Measurements from ENCODE around the gene MASP2.

The MASP2 gene

DNA sequence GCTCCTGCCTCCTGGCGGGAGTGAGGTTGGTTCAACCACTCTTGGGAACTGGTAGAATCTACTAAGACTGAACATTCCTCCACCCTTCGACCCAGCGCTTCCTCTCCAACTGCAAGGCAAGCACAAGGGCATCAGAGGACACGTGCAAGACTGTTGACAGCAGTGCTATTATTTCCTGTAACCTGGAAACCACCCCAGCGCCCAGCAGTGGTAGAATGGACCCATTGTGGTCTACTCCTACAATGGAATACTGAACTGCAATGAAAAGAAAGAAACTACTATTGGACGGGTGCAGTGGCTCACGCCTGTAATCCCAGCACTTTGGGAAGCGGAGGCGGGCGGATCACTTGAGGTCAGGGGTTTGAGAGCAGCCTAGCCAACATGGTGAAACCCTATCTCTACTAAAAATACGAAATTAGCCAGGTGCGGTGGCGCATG lies 67.5 kb downstream of the MASP2 start:
- H3K9me3 ChIP-seq (ENCODE audit: control insufficient read depth, low read depth, low read length): no peaks in the 10 kb centered on the region
- no peaks in the 10 kb centered on the region for H3K36me3 ChIP-seq (ENCODE audit: control insufficient read depth, low read depth, low read length)
- no peak overlapping the region for H3K4me3 ChIP-seq (ENCODE audit: low read length)
- H3K27me3 ChIP-seq (ENCODE audit: control insufficient read depth, insufficient read depth, low read length): no peaks in the 10 kb centered on the region
- no peak overlapping the region for H3K27ac ChIP-seq (ENCODE audit: low read length)
- H3K9ac ChIP-seq (ENCODE audit: low read length): peak overlapping the region; percentile 32
- H3K4me1 ChIP-seq (ENCODE audit: control insufficient read depth, low read depth, low read length): peaks cover 36% of the 10 kb centered on the region

DNA sequence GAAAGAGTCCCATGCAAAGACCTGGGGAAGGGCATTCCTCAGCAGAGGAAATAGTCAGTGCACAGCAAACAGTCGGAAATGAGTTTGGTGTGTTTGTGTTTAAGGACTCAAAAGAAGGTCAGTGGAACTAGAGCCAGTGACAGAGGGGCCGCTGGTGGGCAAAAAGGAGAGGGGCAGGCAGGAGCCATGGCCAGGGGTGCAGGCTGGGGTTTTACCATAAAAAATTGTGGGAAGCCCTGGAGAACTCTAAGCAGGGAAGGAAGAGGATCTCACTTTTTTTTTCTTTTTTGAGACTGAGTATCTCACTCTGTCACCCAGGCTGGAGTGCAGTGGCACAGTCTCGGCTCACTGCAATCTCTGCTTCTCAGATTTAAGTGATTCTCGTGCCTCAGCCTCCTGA lies 68.3 kb downstream of the MASP2 start:
- peaks cover 36% of the 10 kb centered on the region for H3K4me1 ChIP-seq (ENCODE audit: control insufficient read depth, low read depth, low read length)
- no peaks in the 10 kb centered on the region for H3K9me3 ChIP-seq (ENCODE audit: control insufficient read depth, low read depth, low read length)
- no peaks in the 10 kb centered on the region for H3K36me3 ChIP-seq (ENCODE audit: control insufficient read depth, low read depth, low read length)
- H3K27ac ChIP-seq (ENCODE audit: low read length): no peak overlapping the region
- H3K27me3 ChIP-seq (ENCODE audit: control insufficient read depth, insufficient read depth, low read length): no peaks in the 10 kb centered on the region
- H3K9ac ChIP-seq (ENCODE audit: low read length): no peak overlapping the region
- no peak overlapping the region for H3K4me3 ChIP-seq (ENCODE audit: low read length)

Measured in iPS-18a (cell line).